Esophagus squamous epithelium (tissue), 4 donors: ENCODE results near the gene PHLDA1.

Experiments
- POLR2A ChIP-seq, 4 donors: fragments of 450-650 bp; IDR thresholded peaks; one replicate each; pipeline ENCODE4 v1.6.1; 2017; ENCODE audit warnings: antibody characterized with exemption in 4 of 4, mild to moderate bottlenecking in 4 of 4, moderate library complexity in 3 of 4
- TF ChIP-seq, protein P1 (sequence below), 6 experiments: fragments of 450-650 bp in 4 of 6; fragments of 200-600 bp in 2 of 6; sonication (generic) in 2 of 6; IDR thresholded peaks; one replicate each; pipeline ENCODE4 v1.5.1; 2016 to 2019; ENCODE audit warnings: antibody characterized with exemption in 6 of 6, mild to moderate bottlenecking in 4 of 6, moderate library complexity in 4 of 6

DNA sequence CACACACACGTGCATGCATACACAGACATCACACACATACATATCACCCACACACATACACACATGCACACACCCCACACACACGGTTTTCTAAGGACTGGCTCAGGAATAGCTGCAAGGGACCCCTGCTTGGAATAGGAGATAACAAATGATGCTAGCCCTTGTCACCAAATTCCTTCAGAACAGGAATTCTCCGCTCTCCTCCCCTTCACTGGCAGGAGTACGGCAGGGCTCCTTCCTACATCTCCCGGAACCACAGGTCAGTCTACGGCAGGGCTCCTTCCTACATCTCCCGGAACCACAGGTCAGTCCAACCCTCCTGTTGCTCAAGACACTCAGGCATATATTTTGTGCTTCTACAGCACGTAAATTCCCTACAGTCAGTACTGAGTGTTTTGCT is 23.9 kb downstream of the PHLDA1 start:
- TF ChIP-seq POLR2A (IDR thresholded peaks at IDR 0.05), result no peak
- TF ChIP-seq, protein P1, sequence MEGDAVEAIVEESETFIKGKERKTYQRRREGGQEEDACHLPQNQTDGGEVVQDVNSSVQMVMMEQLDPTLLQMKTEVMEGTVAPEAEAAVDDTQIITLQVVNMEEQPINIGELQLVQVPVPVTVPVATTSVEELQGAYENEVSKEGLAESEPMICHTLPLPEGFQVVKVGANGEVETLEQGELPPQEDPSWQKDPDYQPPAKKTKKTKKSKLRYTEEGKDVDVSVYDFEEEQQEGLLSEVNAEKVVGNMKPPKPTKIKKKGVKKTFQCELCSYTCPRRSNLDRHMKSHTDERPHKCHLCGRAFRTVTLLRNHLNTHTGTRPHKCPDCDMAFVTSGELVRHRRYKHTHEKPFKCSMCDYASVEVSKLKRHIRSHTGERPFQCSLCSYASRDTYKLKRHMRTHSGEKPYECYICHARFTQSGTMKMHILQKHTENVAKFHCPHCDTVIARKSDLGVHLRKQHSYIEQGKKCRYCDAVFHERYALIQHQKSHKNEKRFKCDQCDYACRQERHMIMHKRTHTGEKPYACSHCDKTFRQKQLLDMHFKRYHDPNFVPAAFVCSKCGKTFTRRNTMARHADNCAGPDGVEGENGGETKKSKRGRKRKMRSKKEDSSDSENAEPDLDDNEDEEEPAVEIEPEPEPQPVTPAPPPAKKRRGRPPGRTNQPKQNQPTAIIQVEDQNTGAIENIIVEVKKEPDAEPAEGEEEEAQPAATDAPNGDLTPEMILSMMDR (IDR thresholded peaks at IDR 0.05), result no peak
